ENCODE measurements around the gene NMNAT2.

The NMNAT2 gene

DNA sequence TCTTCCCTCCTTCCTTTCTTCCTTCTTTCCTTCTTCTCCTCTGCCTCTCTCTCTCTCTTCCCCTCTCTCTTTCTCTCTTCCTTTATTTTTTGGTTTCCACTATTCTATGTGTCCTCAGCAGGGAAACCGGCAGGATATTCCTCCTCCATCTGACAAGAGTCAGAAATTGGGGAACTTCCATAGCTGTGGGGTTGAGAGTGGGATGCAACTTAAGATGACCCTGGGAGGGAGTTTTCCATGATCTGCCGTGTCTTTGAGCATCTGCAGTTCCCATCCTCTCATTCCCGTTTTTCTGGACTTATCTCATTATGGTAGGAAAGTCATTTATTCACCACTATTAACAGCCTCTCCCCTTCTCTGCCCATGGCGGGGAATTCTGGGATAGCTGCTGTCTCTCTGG, 98.6 kb downstream of the NMNAT2 start:
- FAIRE-seq (no peak), DNase-seq (ENCODE audit: insufficient read length, low spot score) (no peak)

DNA sequence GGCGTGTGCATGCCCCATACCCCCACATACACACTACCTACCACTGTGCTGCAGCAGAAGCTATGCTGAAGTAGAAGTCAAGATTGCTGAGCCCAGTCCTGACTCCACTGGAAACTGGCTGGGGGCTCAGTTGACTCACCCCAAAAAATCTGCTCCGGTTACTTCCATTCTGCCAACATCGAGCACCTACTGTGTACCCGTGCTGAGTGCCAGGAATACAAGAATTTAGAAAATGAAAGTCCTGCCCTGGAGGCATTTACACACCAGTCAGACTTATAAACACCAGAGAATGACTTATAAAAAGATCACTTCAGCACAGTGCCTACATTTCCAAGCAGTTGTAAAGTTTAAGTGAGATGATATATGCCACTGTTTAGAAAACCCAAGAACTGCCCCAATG, 99.1 kb downstream of the NMNAT2 start:
- DNase-seq (ENCODE audit: insufficient read length, low spot score) (no peak), FAIRE-seq (no peak)

DNA sequence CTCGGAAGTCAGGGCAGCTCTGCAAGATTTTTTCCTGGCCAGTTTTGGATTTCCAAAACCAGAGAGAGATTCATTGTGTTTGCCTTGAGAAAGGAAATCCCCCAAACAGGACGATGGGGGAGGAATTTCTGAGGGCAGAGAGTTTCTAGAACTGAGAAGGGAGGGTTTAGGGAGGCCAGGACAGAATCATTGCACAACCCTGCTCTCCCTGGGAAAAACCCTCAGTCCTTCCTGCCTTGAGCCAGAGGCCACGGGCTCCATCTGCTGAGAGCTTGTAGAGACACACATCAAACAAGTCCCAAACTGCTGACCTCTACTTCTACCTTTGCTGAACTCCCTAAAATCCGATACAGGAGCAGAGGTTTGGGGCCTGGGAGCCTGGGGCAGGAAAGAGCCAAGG, 99.7 kb downstream of the NMNAT2 start:
- FAIRE-seq (peak; percentile 71), DNase-seq (ENCODE audit: insufficient read length, low spot score) (no peak)

DNA sequence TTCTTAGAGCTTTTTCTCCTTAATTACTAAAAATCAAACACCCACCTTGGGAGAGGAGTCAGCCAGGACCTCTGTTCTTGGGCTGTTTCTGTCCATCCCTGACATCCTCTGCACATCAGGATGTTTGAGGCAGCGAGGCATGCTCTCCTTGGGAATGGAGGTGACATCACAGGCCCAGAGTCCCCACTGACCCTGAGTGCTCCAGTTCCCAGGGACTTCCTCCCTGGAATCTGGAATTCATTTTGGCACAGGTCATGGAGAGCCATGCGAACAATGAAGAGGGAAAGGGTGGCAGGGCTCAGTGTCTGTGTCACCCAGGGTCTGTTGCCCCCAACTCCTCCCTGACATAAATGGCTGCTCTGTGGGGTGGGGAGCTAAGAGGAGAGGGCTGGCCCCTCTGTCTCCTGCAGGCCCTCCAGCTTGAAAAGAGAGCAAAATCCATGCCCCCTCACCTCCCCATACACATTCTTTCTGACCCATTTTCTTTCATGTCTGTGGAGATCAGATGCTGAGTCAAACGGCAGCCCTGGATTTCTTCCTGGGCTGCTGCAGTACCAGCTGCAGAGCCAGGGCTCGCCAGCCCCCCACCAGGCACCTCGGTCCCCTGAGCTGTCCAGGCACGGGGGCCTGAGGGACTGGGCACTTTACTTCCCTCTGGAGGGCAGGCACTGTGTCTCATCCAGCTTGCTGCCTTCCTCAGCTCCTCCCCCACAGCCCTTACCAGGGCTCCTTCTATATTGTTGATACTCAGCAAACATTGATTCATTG, 102.0 kb downstream of the NMNAT2 start:
- DNase-seq (ENCODE audit: insufficient read length, low spot score): no peak
- no peak for FAIRE-seq

DNA sequence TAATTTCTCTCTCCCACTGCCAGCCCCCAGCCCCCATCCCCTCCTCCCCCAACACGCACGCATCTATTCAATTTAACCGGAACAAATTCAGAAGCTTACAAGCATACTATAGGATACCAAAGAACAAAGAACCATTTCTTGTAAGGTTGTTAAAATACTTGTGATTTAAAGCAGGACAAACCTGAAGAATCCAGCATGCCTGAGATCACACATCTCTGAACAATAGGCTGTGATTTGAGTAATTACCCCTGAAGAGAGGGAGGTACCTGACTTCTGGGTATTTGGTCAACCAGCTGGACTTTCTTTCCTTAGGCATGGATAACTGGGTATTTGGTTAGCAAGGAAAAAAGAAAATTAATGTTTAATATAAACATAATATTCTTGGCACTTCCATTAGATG, 105.1 kb downstream of the NMNAT2 start:
- DNase-seq (ENCODE audit: insufficient read length, low spot score): no peak
- no peak for FAIRE-seq

DNA sequence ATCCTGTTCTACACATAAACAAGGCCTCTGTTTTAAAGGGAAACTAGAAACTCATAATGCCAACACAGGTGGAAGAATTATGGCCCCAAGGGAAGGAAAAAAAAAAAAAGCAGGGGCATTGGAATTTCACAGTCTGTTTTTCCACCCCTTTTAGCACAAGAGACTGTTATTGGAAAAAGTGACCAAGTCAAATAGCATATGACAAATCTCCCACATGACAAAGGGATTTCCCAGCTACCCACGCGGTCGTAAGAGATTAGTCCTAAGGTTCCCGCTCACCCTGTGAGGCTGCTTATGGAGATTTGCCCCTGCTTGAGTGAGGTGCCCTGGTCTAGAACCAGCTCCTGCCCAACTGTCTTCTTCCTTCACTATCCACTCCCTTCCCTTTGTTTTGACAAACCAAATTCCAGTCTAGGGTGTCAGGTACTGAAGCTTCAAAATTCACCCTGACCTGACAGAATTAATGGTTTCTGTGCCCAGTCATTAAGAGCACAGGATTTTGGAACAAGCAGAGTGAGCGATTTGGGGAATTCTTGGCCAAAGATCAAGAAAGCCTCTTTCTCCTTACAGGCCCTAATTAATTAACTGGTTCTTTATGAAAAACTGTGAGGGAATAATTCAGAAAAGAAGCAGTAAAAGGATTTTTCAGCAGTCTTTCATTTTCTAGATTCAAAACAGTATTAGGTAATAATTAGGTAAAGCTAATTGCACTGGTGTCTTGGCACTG, 107.3 kb downstream of the NMNAT2 start:
- no peak for FAIRE-seq
- no peak for DNase-seq (ENCODE audit: insufficient read length, low spot score)

DNA sequence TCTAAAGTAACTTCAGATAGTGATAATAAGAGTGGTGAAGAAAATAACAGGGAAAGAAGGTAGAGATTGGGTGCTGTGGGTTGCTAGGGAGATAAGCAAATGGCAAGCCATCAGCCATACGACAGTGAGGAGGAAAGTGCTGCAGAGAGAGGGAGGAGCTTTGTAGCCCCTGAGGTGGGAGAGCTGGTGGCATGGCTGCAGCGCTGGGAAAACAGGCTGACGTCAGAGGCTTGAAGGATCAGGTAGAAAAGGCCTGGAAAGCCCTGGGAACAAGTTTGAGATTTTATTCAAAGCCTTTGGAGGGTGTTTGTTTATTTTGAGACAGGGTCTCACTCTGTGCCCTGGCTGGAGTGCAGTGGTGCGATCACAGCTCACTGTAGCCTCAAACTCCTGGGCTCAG, 109.5 kb downstream of the NMNAT2 start:
- DNase-seq (ENCODE audit: insufficient read length, low spot score) (no peak), FAIRE-seq (no peak)

DNA sequence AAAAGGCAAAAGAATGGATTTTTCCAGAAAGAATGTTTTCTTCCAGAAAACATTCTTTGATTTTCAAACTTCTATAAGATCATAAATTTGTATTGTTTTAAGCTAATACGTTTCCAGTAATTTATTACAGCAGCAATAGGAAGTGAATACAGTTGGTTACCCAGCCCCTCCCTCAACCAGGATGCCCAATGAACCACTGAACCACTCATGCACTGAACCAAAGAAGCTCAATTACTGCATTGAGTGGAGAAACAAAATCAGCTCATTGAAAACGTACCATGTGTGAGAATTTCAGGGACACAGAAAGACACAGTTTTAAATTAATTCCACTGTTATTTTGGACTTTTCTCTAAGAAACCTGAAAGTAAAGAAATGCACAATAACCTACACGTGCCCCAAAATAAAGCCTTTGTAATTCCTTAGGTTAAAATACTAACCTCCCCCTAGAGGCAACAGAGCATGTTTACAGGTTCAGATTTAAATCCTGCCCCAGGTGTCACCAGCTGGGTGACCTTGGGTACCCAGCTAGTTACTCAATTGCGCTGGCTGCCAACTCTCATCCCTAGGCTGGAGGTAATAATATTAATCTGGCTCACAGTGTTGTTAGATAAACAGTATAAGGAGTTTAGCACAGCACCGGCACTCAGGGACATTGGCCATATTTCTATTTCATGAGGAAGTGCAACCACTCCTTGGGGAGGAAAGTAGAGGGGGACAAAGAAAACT, 111.7 kb downstream of the NMNAT2 start:
- FAIRE-seq: peak; percentile 21

DNA sequence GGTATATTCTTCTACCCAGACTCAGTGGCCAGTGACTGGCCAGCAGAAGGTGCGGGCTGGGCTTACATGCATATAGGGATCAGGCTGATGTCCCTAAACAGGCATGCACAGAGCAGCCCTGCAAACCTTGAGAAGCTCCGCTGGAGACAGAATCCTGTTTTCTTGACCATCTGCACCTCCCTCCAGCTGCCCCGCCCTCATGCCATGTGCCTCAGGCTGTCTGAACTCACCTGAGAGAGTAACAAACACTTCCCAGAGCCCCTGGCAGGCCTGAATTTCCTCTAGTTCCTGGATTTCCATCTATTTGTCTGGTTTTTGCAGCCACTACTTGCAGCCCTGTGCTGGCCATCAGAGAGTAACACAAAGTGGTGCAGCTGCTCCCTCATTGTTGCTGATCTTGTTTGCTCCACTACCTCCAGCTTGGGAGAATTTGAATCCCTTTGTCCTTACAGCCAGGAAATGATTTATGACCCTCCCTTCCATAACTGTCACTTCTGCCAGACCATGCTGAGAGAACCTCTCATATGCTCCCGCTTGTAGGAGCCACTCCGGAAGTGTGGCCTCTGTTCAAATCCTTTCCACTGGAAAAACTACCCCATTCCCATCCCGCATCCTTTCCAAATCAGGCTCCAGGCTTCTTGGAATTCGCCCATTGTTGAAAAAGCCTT, 113.6 kb downstream of the NMNAT2 start:
- no peak for FAIRE-seq
- no peak for DNase-seq (ENCODE audit: insufficient read length, low spot score)

More for the DNA sequence above, 111.7 kb downstream of the NMNAT2 start:
- no peak for DNase-seq (ENCODE audit: insufficient read length, low spot score)

DNA sequence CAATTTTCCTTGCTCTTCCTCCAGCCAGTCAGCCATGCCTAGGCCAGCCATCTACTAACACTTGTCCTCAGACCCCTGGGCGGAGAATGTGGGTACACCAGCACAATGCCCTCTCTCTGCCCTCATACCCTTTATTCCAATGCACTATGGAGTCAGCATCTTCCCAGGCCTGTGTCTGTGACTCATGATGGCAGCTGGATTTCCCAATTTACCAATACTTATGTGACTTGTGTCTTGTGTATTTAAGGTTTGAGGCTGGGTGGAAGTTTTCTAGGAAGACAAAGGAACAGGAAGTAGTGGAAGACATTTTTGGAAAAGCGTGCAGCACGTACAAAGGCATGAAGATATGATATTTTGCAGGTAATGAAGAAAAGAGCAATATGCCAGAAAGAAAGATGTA, 114.3 kb downstream of the NMNAT2 start:
- no peak for DNase-seq (ENCODE audit: insufficient read length, low spot score)
- FAIRE-seq: no peak

DNA sequence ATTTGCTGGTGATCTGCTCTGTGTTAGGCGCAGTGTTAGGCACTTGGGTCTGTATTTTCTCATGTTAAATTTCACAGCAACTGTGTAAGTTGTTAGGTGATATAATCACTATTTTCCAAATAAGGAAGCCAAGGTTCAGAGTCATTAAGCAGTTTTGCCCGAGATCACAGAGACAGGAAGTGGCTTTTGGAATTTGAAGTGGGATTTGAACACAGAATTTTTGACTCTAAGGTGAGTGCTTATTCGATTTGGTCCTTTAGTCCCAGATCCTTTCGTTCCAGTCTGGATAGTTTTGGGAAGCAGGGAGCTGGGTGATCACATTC, 114.9 kb downstream of the NMNAT2 start:
- DNase-seq (ENCODE audit: insufficient read length, low spot score): no peak
- FAIRE-seq: no peak

DNA sequence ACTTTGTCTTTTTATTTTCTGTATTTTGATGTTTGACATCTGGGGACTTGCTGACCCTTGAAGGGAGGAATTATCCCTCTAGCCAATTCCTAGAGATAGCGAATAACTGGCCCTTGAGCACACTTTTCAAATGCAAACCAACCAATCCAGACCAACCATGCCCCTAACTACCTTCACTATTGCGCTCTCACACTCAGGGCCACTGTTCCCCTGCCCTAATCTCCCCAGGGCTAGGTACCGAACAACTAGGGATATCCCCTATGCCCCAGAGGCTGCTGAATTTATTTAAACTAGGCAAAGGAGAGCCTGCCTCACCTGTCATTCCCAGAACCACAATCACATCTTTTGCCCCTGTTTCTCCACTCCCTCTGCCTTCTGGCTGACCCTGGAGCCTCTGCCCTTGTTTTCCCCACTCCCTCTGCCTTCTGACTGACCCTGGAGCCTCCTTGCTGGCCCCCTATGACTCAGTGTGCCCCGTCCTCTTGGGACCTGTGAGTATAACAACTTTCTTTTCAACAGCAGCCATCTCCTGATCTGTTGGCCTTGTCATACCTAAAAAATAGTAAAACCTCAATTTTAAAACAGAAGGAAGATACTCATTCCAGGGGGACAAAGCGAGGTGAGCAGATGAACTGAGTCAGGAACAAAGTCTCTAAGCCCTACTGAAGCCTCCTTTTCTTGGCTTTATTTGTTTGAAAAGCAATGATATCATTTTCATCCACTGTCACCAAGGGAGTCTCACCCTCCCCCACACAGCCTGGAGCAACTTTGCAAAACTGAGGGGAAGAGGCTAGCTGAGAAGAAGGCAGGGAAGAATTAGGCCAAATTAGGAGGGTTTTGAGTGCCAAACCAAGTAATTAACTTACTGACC, 115.5 kb downstream of the NMNAT2 start:
- no peak for DNase-seq (ENCODE audit: insufficient read length, low spot score)
- FAIRE-seq: no peak

DNA sequence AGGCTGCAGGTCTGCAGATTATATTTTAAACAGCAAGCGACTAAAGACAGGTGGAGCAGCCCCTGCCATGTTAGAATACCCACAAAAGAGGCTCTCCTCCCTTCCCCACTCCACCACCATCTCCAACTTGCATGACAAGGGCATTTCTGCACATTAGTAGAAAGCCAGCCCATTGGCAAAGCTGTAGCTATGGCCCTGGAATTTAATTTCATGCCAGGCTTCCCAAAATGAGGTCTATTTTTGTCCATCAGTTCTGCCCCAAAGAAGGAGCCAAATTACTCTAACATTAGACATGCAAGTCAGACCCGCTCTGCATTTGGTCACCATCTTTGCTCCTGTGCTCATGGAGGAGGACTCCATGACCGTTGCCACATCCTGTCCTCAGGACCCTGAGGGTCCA, 116.9 kb downstream of the NMNAT2 start:
- no peak for FAIRE-seq
- no peak for DNase-seq (ENCODE audit: insufficient read length, low spot score)

DNA sequence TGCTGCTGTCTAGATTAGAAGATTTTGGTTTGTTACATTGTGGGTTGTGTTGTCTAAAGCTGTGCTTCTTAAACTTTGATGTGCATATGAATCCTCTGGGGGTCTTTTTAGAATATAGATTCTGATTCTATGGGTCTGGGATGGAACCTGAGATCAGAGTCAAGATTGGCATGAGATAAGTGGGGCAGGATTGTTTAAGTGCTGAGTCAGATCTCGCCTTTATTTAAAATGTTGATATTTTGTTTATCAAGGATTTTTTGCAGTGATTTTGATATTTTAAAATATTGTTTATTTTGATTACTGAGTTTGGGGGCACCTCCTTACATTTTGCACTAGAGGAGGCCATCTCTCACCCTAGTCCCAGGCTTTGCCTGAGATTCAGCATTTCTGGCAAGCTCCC, 117.4 kb downstream of the NMNAT2 start:
- FAIRE-seq (no peak), DNase-seq (ENCODE audit: insufficient read length, low spot score) (no peak)

DNA sequence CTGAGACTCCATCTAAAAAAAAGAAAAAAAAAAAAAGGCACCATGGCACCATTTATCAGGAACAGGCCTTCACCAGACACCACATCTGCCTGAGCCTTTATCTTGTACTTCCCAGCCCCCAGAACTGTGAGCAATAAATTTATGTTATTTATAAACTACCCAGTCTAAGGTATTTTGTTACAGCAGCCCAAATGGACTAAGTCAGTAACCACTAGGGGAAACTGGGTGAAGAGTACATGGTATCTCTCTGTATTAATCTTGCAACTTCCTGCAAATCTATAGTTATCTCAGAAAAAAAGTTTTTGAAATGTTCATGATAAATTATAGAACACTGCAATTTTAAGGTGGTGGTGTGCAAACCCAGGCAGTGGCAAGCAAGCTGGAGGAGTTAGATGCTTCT, 117.8 kb downstream of the NMNAT2 start:
- FAIRE-seq (no peak), DNase-seq (ENCODE audit: insufficient read length, low spot score) (no peak)

DNA sequence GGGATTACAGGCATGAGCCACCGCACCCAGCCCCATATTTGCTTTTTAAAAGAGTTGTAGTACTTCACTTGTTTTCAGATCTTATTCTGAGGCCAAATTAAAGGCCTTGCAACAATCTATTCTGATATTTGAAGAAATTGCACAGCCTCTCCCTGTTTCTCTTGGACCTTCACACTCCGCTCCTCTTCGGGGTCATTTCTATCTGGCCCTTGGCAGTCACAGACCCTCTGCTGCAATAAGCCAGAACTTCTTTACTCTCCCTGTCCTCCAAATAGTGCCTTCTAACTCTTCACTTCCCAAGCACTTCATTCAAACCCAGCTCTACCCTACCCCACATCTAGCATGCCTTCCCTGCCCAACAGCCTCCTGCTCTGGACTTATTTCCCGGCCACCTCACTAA, 121.4 kb downstream of the NMNAT2 start:
- no peak for FAIRE-seq
- DNase-seq (ENCODE audit: insufficient read length, low spot score): no peak

DNA sequence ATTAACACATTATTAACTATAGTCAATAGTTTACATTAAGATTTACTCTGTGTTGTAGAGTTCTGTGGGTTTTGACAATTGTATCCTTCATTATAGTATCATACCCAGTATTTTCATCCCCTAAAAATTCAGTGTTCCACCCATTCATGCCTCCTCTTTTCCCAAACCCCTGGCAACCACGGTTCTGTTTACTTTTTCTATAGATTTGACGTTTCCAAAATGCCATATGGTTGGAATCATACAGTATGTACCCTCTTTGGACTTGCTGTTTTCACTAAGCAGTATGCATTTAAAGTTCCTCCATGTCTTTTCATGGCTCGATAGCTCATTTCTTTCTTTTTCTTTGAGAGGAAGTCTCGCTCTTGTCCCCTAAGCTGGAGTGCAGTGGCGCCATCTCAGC, 122.7 kb downstream of the NMNAT2 start:
- DNase-seq (ENCODE audit: insufficient read length, low spot score) (no peak), FAIRE-seq (no peak)

DNA sequence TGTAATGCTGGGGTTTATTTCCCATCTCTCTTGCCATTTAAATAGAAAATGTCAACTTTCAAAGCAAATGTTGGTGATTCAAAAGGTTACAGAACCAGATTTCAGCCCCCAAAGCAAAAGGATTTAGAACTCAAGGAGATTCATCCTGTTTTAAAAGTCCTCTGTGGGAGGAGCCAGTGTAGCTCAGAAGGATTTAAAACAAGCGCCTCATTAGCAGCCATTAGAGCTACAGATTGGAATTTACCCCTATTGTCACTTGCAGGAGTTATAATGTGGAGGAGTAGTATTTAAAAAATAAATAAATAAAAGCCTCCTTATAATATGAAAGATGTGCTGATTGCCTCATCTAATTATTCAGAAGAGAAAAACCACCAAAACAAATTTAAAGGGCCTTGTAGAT, 124.3 kb downstream of the NMNAT2 start:
- FAIRE-seq (no peak), DNase-seq (ENCODE audit: insufficient read length, low spot score) (no peak)

DNA sequence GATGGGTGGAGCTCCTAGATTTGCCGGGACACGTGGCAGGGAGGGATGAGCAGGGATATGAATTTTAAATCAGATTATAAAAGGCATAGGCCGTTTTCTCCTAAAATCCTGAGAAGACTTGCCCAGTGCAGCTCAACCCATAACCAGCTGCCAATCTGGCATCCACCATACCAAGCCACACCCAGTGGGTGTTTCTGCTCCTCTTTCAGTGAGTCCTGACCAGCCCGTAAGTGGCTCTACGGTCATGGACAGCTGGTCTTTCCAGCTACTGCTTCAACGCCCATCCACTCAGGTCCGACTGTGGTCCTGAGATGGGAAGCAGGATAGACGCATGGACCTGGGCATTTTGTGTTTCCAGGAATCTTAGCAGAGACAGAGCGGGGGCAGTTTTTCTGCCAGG, 124.9 kb downstream of the NMNAT2 start:
- DNase-seq (ENCODE audit: insufficient read length, low spot score): no peak
- no peak for FAIRE-seq

DNA sequence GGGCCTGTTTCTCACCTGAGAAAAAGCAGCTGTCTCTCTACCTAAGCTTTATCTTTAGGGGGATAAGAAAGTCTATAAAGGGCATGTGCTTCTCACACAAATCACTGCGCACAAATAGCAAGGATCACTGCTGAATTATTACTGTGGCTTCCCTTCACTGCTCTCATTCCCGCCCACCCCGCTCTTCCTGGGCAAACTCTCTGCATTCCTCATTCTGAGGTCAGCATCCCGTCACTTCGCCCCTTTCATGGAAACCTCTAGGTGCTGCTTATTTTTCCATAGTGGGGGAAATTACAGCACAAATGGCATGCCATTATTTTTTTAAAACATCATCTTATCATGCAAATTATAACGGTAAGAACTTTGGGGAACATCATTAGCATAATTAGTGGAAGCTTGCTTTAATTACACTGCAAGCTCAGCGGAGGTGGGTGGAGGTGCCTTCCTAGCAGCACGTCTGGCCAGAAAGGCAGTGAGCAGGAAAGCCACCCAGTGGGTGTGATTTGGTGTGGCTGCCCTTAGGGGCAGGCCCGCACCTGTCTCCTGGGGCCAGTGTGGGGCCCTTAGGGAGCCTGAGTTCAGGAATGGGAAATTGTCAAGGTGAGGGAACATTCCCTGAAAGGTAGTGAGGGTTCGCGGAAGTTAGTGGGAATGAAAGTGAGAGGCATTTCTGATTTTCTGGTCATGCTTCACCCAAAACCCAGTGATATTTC, 126.2 kb downstream of the NMNAT2 start:
- DNase-seq (ENCODE audit: insufficient read length, low spot score) (no peak), FAIRE-seq (no peak)

Measured in GM19239 (cell line).